CD4-positive, alpha-beta T cell treated with Interferon gamma for 1 hour (primary cell): ENCODE results near the gene GPR108.
"Not testable (repeated sequence)": the region's sequence is repeated elsewhere in the genome, so short reads cannot be mapped to it uniquely, and the experiment has no call there.

Experiments
- DNase-seq: peaks from one replicate; pipeline ENCODE4 v3.0.0-alpha.2; 2020

The GPR108 gene

GRCh38 chr19:6737284-6737872, at the start of gene GPR108:
GPR108 (minus strand) TSS chr19:6737580; CDS start chr19:6737576, 4 bp downstream.
- DNase-seq, result peak; percentile 100

- DNase-seq, result no peak
Observed at GRCh38 chr19:6779206-6779605, 41.8 kb upstream of the GPR108 start.

GRCh38 chr19:6778386-6778785, 41.0 kb upstream of the GPR108 start:
- no peak for DNase-seq

- DNase-seq, result no peak
Observed at GRCh38 chr19:6777434-6777833, 40.1 kb upstream of the GPR108 start.

- no peak for DNase-seq
Observed at GRCh38 chr19:6776999-6777398, 39.6 kb upstream of the GPR108 start.

GRCh38 chr19:6776045-6776444, 38.7 kb upstream of the GPR108 start:
- not testable (repeated sequence) for DNase-seq

- DNase-seq, result no peak
Observed at GRCh38 chr19:6774821-6775707, 37.7 kb upstream of the GPR108 start.

GRCh38 chr19:6773323-6773931, 36.0 kb upstream of the GPR108 start:
- peak; percentile 48 for DNase-seq

GRCh38 chr19:6772866-6773322, 35.5 kb upstream of the GPR108 start:
- no peak for DNase-seq

DNA sequence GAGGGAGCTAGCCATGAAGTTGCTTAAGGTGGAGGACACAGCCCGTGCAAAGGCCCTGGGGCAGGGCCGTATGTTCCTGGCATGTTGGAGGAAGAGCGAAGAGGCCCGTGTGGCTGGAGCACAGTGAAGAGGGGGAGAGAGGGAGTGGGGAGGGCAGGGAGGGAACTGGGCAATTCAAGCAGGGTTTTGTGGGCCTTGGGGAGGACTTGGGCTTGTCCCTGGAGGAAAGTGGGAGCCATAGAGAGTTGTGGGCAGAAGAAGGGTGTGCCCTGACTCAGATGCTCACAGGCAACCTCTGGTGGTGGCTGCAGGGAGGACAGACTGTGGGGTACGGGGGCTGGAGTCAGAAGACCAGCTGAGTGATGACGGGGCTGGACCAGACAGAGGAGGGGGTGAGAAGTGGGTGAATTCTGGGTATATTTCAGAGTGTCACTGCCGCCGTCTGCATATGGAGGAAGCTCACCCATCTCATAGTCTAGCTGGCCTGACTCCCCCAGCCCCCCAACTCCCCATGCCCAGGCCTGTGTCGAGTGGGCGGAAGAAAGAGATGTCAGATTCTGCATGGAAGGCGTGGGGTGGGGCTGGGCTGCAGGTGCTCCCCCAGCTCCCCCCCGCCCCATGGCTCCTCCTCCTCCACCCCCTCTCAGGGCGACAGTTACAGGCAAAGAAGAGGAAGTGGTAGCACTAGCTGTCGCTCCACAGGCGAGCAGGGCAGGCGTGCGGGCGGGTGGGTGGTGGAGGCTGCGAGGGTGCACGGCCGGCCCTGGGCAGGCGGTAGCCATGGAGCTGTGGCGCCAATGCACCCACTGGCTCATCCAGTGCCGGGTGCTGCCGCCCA, 34.9 kb upstream of the GPR108 start, which contains the start of gene VAV1:
TSS of gene VAV1 (plus strand) at position 681 of the 838 bp plus-strand sequence. CDS start at position 781, 100 bp downstream.
- peak; percentile 87 for DNase-seq

- DNase-seq, result not testable (repeated sequence)
Observed at GRCh38 chr19:6771648-6772027, 34.3 kb upstream of the GPR108 start.

DNA sequence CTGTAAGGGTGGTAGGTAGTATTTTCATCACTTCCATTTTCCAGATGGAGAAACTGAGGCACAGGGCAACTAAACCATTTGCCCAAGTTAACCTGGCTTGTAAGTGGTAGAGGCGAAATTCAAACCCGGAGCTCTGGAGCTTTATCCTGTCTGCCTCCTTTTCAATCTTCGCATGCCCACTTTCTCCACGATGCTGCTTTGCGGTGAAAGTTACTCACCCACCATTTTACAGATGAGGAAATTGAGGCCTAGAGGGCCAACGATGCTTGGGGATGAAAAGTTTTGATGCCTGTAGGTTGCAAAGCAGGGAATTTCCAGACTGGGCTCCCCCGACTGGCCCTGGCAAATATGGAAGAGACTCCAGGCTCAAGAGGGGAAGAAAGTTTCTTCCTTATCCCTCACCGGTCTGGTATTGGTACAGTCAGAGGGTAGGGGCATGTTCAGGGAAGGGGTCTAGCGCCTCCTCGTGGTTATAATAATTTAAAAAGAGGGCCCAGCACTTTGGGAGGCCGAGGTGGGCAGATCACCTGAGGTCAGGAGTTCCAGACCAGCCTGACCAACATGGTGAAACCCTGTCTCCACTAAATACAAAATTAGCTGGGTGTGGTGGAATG, 31.7 kb upstream of the GPR108 start:
- no peak for DNase-seq

DNA sequence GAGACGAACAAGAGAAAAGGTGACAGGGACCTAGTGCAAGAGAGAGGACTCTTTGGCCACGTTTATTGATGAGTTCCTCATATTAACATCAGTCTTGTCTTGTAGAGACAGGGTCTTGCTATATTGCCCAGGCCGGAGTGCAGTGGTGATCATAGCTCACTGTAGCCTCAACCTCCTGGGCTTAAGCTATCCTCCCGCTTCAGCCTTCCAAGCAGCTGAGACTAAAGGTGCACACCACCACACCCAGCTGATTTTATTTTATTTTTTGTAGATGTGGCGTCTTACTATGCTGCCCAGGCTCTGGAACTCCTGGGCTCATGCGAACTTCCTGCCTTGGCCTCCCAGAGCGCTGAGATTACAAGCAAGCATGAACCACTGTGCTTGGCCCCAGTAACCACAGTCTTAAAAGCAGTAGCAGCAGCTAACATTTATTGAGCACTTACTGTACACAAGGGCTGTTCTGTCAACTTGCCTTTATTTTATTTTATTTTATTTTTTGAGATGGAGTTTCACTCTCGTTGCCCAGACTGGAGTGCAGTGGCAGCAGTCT, 30.9 kb upstream of the GPR108 start:
- no peak for DNase-seq

DNA sequence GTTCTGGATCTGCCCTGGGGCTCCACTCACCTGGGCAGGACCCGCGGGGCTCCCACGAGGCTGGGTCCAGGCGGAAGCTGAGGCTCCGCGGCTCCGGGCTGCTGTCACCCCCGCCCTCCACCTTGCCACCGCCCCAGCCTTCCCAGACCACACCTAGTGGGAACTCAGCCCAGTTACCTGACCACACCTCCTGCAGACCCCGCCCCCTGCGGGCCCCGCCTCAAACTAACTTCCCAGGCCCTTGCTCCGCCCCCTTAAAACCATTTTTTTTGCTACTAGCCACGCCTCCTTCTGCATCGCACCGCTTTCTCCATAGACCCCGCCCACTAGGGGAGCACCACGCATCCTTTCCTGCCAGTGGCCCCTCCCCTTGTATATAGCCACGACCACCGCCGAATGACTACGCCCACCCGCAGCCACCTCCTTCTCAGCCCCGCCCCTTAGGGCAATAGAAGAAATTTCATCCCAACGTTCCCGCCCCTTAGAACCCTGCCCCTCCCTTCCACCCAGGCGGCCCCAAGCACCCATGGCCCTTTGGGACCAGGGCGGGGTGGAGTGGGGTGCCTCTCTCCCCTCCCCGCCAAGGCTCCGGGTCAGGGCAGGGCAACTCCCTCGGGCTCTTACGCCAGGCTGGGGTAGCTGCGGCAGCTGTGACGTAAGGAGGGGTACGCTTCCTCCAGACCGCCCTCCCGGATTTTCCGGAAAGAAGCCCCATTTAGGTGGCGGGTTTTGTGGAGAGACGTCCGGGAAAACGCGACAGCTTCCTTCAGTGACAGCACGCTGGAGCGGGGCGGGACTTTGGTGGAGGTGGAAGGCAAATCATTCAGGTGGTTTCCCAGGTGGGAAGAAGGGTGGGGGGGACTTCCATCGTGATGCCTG, 30.2 kb upstream of the GPR108 start, which contains the start of gene SH2D3A:
TSS of gene SH2D3A (minus strand) at position 79 of the 879 bp plus-strand sequence. CDS start 3,687 bp downstream, outside the sequence.
- peak; percentile 94 for DNase-seq

GRCh38 chr19:6767081-6767356, 29.6 kb upstream of the GPR108 start:
- no peak for DNase-seq

GRCh38 chr19:6766357-6767080, 29.1 kb upstream of the GPR108 start:
- DNase-seq, result no peak

GRCh38 chr19:6765738-6766356, 28.5 kb upstream of the GPR108 start:
- no peak for DNase-seq

DNA sequence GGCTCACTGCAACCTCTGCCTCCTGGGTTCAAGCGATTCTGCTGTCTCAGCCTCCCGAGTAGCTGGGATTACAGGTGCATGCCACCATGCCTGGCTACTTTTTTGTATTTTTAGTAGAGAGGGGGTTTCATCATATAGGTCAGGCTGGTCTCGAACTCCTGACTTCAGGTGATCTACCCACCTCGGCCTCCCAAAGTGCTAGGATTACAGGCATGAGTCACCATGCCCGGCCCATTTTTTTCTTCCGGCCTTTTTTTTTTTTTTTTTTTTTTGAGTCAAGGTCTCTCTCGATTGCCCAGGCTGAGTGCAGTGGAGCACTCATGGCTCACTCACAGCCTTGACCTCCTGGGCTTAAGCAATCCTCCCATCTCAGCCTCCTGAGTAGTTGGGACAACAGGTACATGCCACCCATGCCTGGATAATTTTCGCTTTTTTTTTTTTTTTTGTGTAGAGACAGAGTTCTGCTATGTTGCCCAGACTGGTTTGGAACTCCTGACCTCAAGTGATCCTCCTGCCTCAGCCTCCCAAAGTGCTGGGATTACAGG, 24.9 kb upstream of the GPR108 start:
- DNase-seq, result not testable (repeated sequence)

- peak; percentile 36 for DNase-seq
Observed at GRCh38 chr19:6761053-6761676, 23.8 kb upstream of the GPR108 start.
